ENCODE results near the gene GFOD2.

The GFOD2 gene

GRCh38 chr16:67648764-67649407, 70.2 kb downstream of the GFOD2 start:
- peaks cover 9% of the 10 kb centered on the region for H3K4me1 Mint-ChIP-seq (ENCODE audit: low read depth)
- no peaks in the 10 kb centered on the region for H3K9me3 Mint-ChIP-seq
- H3K36me3 Mint-ChIP-seq (ENCODE audit: low read depth), result peaks cover 37% of the 10 kb centered on the region
- no peak for DNase-seq (ENCODE audit: low spot score)
- H3K4me3 Mint-ChIP-seq, result no peak overlapping the region
- H3K27ac Mint-ChIP-seq, result no peak overlapping the region
- H3K27me3 Mint-ChIP-seq (ENCODE audit: low read depth), result no peaks in the 10 kb centered on the region

- Mint-ChIP-seq H3K27me3 (ENCODE audit: low read depth) (no peaks in the 10 kb centered on the region), H3K4me1 (ENCODE audit: low read depth) (peaks cover 10% of the 10 kb centered on the region), H3K4me3 (no peak overlapping the region), H3K36me3 (ENCODE audit: low read depth) (peaks cover 35% of the 10 kb centered on the region), H3K27ac (no peak overlapping the region), H3K9me3 (no peaks in the 10 kb centered on the region)
- no peak for DNase-seq (ENCODE audit: low spot score)
These were observed 70.9 kb downstream of the GFOD2 start for GRCh38 chr16:67648088-67648763.

GRCh38 chr16:67647681-67648080, 71.4 kb downstream of the GFOD2 start:
- Mint-ChIP-seq H3K27me3 (ENCODE audit: low read depth) (no peaks in the 10 kb centered on the region), H3K4me1 (ENCODE audit: low read depth) (peaks cover 10% of the 10 kb centered on the region), H3K9me3 (no peaks in the 10 kb centered on the region), H3K27ac (no peak overlapping the region), H3K36me3 (ENCODE audit: low read depth) (peaks cover 35% of the 10 kb centered on the region), H3K4me3 (no peak overlapping the region)
- DNase-seq (ENCODE audit: low spot score), result no peak

GRCh38 chr16:67647111-67647651, 71.9 kb downstream of the GFOD2 start:
- no peak overlapping the region for H3K4me3 Mint-ChIP-seq
- H3K9me3 Mint-ChIP-seq, result no peaks in the 10 kb centered on the region
- no peak for DNase-seq (ENCODE audit: low spot score)
- peaks cover 32% of the 10 kb centered on the region for H3K36me3 Mint-ChIP-seq (ENCODE audit: low read depth)
- H3K27me3 Mint-ChIP-seq (ENCODE audit: low read depth), result no peaks in the 10 kb centered on the region
- no peak overlapping the region for H3K27ac Mint-ChIP-seq
- peaks cover 10% of the 10 kb centered on the region for H3K4me1 Mint-ChIP-seq (ENCODE audit: low read depth)

DNA sequence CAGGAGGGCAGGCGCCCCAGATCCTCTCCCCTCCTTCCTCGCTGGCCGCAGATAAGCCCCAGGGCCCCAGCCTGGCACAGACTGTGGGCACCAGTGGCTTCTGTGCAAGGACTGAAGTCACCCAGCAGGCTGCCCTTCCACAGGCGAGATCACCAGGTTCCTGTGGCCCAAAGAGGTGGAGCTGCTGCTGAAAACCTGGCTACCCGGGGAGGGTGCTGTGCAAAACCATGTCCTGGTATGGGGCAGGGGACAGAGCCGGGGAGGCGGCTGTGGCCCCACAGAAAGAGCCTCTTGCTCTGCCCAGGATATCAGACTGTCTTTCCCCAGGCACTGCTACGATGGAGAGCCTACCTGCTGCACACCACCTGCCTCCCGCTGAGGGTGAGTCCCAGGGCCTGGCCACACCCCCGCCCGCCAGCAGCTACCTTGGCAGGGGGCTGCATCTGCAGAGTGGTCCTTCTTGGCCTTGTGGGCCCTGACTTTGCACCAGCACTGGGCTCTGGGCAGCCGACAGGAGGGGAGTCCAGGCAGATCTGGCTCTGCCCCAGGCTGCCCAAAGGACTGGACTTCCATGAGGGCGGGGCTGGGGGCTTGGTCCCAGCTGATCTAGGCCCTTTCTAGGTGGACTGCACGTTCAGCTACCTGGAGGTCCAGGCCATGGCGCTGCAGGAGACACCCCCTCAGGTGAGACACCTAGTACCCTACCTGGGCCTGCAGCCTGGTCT, 73.6 kb downstream of the GFOD2 start:
- H3K36me3 Mint-ChIP-seq (ENCODE audit: low read depth), result peaks cover 20% of the 10 kb centered on the region
- no peaks in the 10 kb centered on the region for H3K27me3 Mint-ChIP-seq (ENCODE audit: low read depth)
- no peak for DNase-seq (ENCODE audit: low spot score)
- peak overlapping the region; percentile 94 for H3K27ac Mint-ChIP-seq
- H3K9me3 Mint-ChIP-seq, result no peaks in the 10 kb centered on the region
- peak overlapping the region; percentile 89 for H3K4me3 Mint-ChIP-seq
- H3K4me1 Mint-ChIP-seq (ENCODE audit: low read depth), result peaks cover 10% of the 10 kb centered on the region

GRCh38 chr16:67644038-67644437, 75.1 kb downstream of the GFOD2 start:
- peak overlapping the region; percentile 69 for H3K4me3 Mint-ChIP-seq

DNA sequence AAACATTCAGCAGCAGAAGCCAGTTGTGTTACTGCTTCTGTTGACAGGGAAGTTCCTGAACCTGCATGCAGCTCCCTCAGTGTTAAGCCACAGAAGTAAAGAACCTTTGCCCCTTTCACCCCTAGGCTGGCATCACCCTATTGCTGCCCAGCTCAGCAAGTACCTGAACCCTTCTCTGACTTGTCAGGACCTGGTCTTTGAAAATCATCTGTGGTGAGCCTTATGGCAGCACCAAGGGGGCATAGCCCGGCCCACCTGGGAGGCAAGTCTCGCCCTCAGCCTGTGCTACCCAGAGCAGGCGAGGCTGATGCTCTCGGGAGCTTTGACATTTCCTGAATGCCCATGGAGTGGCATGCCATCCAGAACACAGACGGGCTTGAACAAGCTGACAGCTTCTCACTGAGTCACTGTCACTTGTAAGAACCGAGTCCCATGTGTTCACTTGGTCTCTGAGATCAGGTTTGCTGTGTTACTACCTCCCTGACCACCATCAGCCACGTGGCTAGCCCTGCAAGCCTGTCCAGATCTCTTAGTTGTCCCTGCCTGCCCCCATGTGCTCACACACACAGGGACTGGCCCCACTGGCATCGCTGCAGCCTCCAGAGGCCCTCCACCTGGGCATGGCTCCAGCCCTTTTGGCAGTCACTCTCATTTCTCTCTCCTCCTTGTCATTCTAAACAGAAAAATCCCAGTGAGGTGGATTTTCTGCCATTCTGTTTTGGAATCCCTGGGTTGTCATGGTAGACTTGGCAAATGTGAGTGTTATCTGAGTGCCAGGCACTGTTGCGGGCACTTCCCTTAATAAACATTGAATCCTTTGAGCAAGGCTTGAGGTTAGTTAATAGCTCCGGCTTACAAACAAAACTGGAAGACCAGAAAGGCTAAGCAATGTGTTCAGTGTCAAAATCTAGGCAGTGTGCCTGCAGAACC, 77.1 kb downstream of the GFOD2 start:
- Mint-ChIP-seq H3K4me1 (ENCODE audit: low read depth) (peaks cover 10% of the 10 kb centered on the region), H3K9me3 (no peaks in the 10 kb centered on the region), H3K36me3 (ENCODE audit: low read depth) (peaks cover 25% of the 10 kb centered on the region), H3K27ac (no peak overlapping the region), H3K27me3 (ENCODE audit: low read depth) (no peaks in the 10 kb centered on the region), H3K4me3 (no peak overlapping the region)
- DNase-seq (ENCODE audit: low spot score), result no peak

More at GRCh38 chr16:67644038-67644437, 75.1 kb downstream of the GFOD2 start:
- DNase-seq (ENCODE audit: low spot score), result no peak
- Mint-ChIP-seq H3K4me1 (ENCODE audit: low read depth) (peaks cover 10% of the 10 kb centered on the region), H3K9me3 (no peaks in the 10 kb centered on the region), H3K27ac (peak overlapping the region; percentile 73), H3K36me3 (ENCODE audit: low read depth) (peaks cover 18% of the 10 kb centered on the region), H3K27me3 (ENCODE audit: low read depth) (no peaks in the 10 kb centered on the region)

DNA sequence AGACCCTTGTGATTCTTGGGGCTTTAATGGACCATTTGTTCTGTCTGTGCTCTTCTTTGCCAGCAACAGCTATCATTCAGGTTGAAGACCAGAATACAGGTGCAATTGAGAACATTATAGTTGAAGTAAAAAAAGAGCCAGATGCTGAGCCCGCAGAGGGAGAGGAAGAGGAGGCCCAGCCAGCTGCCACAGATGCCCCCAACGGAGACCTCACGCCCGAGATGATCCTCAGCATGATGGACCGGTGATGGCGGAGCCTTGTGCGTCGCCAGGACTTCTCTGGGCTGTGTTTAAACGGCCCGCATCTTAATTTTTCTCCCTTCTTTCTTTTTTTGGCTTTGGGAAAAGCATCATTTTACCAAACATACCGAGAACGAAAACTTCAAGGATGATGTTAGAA, 81.5 kb downstream of the GFOD2 start:
- no peaks in the 10 kb centered on the region for H3K4me1 Mint-ChIP-seq (ENCODE audit: low read depth)
- H3K27ac Mint-ChIP-seq, result no peak overlapping the region
- H3K36me3 Mint-ChIP-seq (ENCODE audit: low read depth), result peaks cover 38% of the 10 kb centered on the region

DNA sequence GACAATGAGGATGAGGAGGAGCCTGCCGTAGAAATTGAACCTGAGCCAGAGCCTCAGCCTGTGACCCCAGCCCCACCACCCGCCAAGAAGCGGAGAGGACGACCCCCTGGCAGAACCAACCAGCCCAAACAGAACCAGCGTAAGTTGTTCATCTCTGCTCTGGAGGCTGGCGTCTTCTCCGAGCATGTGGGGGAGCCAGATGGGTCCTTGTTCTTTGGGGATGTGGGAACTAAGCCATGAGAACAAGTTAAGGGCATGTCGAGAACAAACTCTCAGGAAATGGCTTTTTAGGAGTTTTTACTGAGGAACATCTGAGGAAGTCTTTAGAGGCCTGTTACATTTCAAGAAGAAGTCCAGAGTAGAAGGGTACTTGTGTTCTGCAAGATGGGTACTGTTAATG, 82.4 kb downstream of the GFOD2 start:
- no peak for DNase-seq (ENCODE audit: low spot score)
- Mint-ChIP-seq H3K36me3 (ENCODE audit: low read depth) (peaks cover 45% of the 10 kb centered on the region), H3K27ac (no peak overlapping the region), H3K4me3 (no peak overlapping the region), H3K9me3 (no peaks in the 10 kb centered on the region), H3K4me1 (ENCODE audit: low read depth) (no peaks in the 10 kb centered on the region), H3K27me3 (ENCODE audit: low read depth) (no peaks in the 10 kb centered on the region)

More for the DNA sequence above, 81.5 kb downstream of the GFOD2 start:
- no peak for DNase-seq (ENCODE audit: low spot score)
- Mint-ChIP-seq H3K27me3 (ENCODE audit: low read depth) (no peaks in the 10 kb centered on the region), H3K9me3 (no peaks in the 10 kb centered on the region), H3K4me3 (no peak overlapping the region)

DNA sequence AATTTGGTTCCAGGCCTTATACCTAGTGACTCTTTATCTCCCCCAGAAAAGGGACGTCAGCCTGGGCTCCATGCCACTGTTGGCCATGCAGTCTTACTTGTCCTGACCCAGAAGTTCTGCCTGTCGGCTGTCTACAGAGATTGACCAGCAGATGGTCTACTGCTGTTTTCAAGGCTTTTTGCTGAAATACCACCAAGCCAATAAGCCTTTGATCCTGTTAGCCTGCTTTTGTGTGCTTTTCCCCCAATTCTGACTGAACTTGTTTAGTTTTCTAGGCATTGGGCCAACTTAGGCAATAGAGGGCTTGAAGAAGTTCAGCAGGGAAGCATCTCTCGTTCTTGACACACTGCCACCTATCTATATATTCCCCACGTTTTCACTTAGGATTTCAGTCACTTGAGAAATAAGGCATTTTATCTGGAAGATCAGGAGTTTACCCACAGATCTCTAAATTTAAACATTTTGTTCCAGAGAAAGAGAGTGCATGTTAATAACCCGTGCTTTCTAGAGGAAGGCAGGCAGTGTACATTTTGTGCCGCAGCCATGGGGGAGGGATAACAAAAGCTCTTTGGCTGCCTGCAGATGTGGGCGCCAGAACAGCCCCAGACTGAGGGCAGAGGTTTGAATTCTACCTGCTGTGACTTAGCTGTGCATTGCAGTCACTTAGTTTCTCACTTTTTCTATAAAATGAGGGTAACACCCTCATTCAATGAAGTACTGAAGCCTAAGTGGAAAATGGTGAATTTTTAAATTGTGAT, 86.5 kb downstream of the GFOD2 start:
- Mint-ChIP-seq H3K4me3 (no peak overlapping the region), H3K9me3 (no peaks in the 10 kb centered on the region), H3K4me1 (ENCODE audit: low read depth) (no peaks in the 10 kb centered on the region), H3K27ac (no peak overlapping the region), H3K27me3 (ENCODE audit: low read depth) (no peaks in the 10 kb centered on the region), H3K36me3 (ENCODE audit: low read depth) (peaks cover 46% of the 10 kb centered on the region)
- no peak for DNase-seq (ENCODE audit: low spot score)

DNA sequence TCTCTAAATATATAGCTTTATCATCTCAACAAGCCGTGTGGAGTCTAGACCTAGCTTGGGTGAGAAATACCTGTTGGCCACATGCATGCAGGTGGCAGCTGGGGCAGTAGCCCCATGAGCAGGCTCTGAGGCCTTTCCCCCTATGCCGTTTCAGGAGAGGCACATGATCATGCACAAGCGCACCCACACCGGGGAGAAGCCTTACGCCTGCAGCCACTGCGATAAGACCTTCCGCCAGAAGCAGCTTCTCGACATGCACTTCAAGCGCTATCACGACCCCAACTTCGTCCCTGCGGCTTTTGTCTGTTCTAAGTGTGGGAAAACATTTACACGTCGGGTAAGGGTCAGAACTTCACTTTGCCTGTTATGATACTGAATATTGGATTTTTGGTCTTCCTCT, 90.9 kb downstream of the GFOD2 start:
- H3K9me3 Mint-ChIP-seq, result no peaks in the 10 kb centered on the region
- peaks cover 52% of the 10 kb centered on the region for H3K36me3 Mint-ChIP-seq (ENCODE audit: low read depth)
- no peaks in the 10 kb centered on the region for H3K27me3 Mint-ChIP-seq (ENCODE audit: low read depth)
- DNase-seq (ENCODE audit: low spot score), result no peak
- H3K4me3 Mint-ChIP-seq, result no peak overlapping the region
- H3K4me1 Mint-ChIP-seq (ENCODE audit: low read depth), result no peaks in the 10 kb centered on the region
- no peak overlapping the region for H3K27ac Mint-ChIP-seq

Data from T-helper 2 cell treated with Interferon-gamma antibody and Interleukin-4, amounts not matched to agents 5 μg/mL and 100 μg/mL, for 36 hours (primary cell).